Heart left ventricle (tissue), 13 donors: Measurements from ENCODE around the gene KSR2.

Experiments used
- CTCF ChIP-seq, 12 donors: fragments of 200-600 bp; sonication (generic) in 4 of 12; IDR thresholded peaks; one replicate each; pipeline versions ENCODE4 v1.5.0 to v1.8.0; 2018 to 2022; ENCODE audit warnings: antibody characterized with exemption in 12 of 12, mild to moderate bottlenecking in 5 of 12
- POLR2A ChIP-seq, 2 donors: fragments of 450-650 bp; IDR thresholded peaks; one replicate each; pipeline ENCODE4 v1.6.1; 2017; ENCODE audit warnings: antibody characterized with exemption in 2 of 2, mild to moderate bottlenecking in 2 of 2, moderate library complexity in 2 of 2
- donor health status: ischemic (EF 13 %, LVEDD 7.1; RV severe dilation, severe dysfunction).
- donor health status: DM: no; HTN: yes; CAD: no.
- donor health status: DM: no; HTN: no; CAD: no.
- donor health status: ischemic (EF 25% LVEDD 6.9; RV normal size, moderate dysfunction).
- donor health status: ischemic (EF 25% LVEDD 5.7; RV mildly dilated, moderate dysfunction).
- donor health status: ischemic (EF 35%, LVEDD 5.7; RV mildly dilated, moderate dysfunction).
- donor health status: nonischemic (EF 11% LVEDD 7.7; RV severe dilation, severe dysfunction).
- donor health status: DM: yes; HTN: yes; CAD: no.
- donor health status: PGD.
- donor health status: ischemic (EF 29% LVEDD 5.4; RV normal size, mild dysfunction).
- donor health status: nonischemic (EF 23%, LVEDD 6.1; RV moderate dilation, normal function).

GRCh38 chr12:117714203-117714602 lies 254.6 kb downstream of the KSR2 start:
- no peak for TF ChIP-seq CTCF (IDR thresholded peaks at IDR 0.05)
- TF ChIP-seq POLR2A (IDR thresholded peaks at IDR 0.05) = no peak
